K562 (cell line): ENCODE measurements around the gene IRF8. TPM values are rescaled to one million over a fixed set of nuclear protein-coding genes. Genes with fewer than 3 reads are reported as not detected.

Source experiments
- ATAC-seq: fragments of 200-7000 bp; cut with Tn5 transposase; 3 replicates; pipeline ENCODE4 v1.9.1; 2020; ENCODE audit warnings: moderate library complexity
- BruUV-seq: library from RNA; stranded (reverse); fragments of 400-500 nt; replicated peaks from 2 replicates; lab custom pipeline; 2021; lab: Mats Ljungman, UMichigan
- CTCF ChIA-PET: fragments of 300-600 bp; formaldehyde crosslinking; extraction: SDS; loops from one replicate; lab custom pipeline; 2021; ENCODE audit warnings: low intra/inter-chr PET ratio; lab: Yijun Ruan, JAX
- POLR2A ChIA-PET: fragments of 300-600, 350-650 bp; sonication (Branson Sonifier 250); formaldehyde crosslinking; extraction: SDS; loops from one replicate; lab custom pipeline; 2021; ENCODE audit warnings: antibody characterized with exemption, inconsistent platforms; lab: Yijun Ruan, JAX
- DNase-seq, 4 experiments: peaks; one replicate each; pipeline versions ENCODE4 v3.0.0 to v3.0.0-alpha.2; 2011 to 2018; ENCODE audit warnings: low spot score in 3 of 4, mixed read lengths in 3 of 4; ENCODE audit errors: extremely low read depth in 1 of 4
- FAIRE-seq: peaks from 2 replicates; lab custom pipeline; 2011; peaks lifted over from hg19 to GRCh38; lab: Jason Lieb, UNC
- H2AFZ ChIP-seq: 2 replicates; pipeline ENCODE4 v1.6.0; 2011; ENCODE audit warnings: low read depth, low read length, control low read depth, inconsistent platforms
- H3K27ac ChIP-seq: fragments of 200-600 bp; 3 replicates; pipeline ENCODE4 v1.8.0; 2011; ENCODE audit warnings: low read depth, mild to moderate bottlenecking, control low read depth, inconsistent platforms, low read length, moderate library complexity, mixed read lengths; ENCODE audit errors: extremely low read depth
- H3K27me3 ChIP-seq, 2 experiments: fragments of 300-600 bp in 1 of 2; 2 replicates in 1 of 2; 3 replicates in 1 of 2; pipeline versions ENCODE4 v1.6.0 to v1.8.0; 2011; ENCODE audit warnings: inconsistent platforms in 2 of 2, low read length in 2 of 2, mild to moderate bottlenecking in 1 of 2, mixed read lengths in 1 of 2, moderate library complexity in 1 of 2; ENCODE audit not compliant: control insufficient read depth in 2 of 2, insufficient read depth in 2 of 2
- H3K36me3 ChIP-seq: fragments of 300-600 bp; 3 replicates; pipeline ENCODE4 v1.8.0; 2011; ENCODE audit warnings: mild to moderate bottlenecking, low read length, inconsistent platforms; ENCODE audit not compliant: control insufficient read depth, insufficient read depth
- H3K4me1 ChIP-seq, 2 experiments: fragments of 200-600 bp in 1 of 2; replicated peaks in 1 of 2; 2 replicates in 1 of 2; 3 replicates in 1 of 2; pipeline versions ENCODE4 v1.5.1 to v1.8.0; 2011; ENCODE audit warnings: inconsistent platforms in 2 of 2, low read length in 2 of 2, mild to moderate bottlenecking in 1 of 2, mixed read lengths in 1 of 2, moderate library complexity in 1 of 2; ENCODE audit not compliant: control insufficient read depth in 2 of 2, insufficient read depth in 2 of 2
- H3K4me2 ChIP-seq: 2 replicates; pipeline ENCODE4 v1.6.1; 2011; ENCODE audit warnings: low read length, control low read depth, inconsistent platforms, mixed read lengths; ENCODE audit not compliant: insufficient read depth
- H3K4me3 ChIP-seq: fragments of 200-600 bp; sonication (generic), shearing (Covaris generic); 2 replicates; pipeline ENCODE4 v1.5.1; 2016; ENCODE audit warnings: control low read depth, inconsistent platforms
- H3K79me2 ChIP-seq: fragments of 200-600 bp; 3 replicates; pipeline ENCODE4 v1.8.0; 2011; ENCODE audit warnings: low read length, inconsistent platforms; ENCODE audit not compliant: control insufficient read depth, insufficient read depth
- H3K9ac ChIP-seq, 2 experiments: 2 replicates each; pipeline versions ENCODE4 v1.6.0 to v1.6.1; 2011; ENCODE audit warnings: low read depth in 2 of 2, low read length in 2 of 2, control low read depth in 1 of 2, inconsistent platforms in 1 of 2, mild to moderate bottlenecking in 1 of 2, mixed read lengths in 1 of 2; ENCODE audit not compliant: insufficient read depth in 1 of 2
- H3K9me1 ChIP-seq: one replicate; pipeline ENCODE4 v1.6.0; 2011; ENCODE audit warnings: inconsistent platforms, mild to moderate bottlenecking, low read length, moderate library complexity; ENCODE audit not compliant: control insufficient read depth, insufficient read depth
- H3K9me3 ChIP-seq: replicated peaks from 2 replicates; pipeline ENCODE4 v1.5.1; 2011; ENCODE audit warnings: low read depth, low read length, inconsistent platforms; ENCODE audit not compliant: control insufficient read depth, insufficient read depth
- H4K20me1 ChIP-seq: replicated peaks from 2 replicates; pipeline ENCODE4 v1.6.1; 2011; ENCODE audit warnings: low read length, inconsistent platforms, mixed read lengths; ENCODE audit not compliant: control insufficient read depth, insufficient read depth
- BRCA1 ChIP-seq, 2 experiments: fragments of 450-650 bp in 1 of 2; sonication (generic) in 1 of 2; formaldehyde crosslinking in 1 of 2; IDR thresholded peaks; 2 replicates each; pipeline versions ENCODE4 v1.5.0 to v1.6.1; 2017 to 2020; ENCODE audit warnings: mild to moderate bottlenecking in 1 of 2, missing genetic modification reagents in 1 of 2
- CEBPB ChIP-seq: fragments of 450-650 bp; IDR thresholded peaks from 2 replicates; pipeline ENCODE4 v1.6.1; 2016; ENCODE audit warnings: missing genetic modification characterization, missing compliant biosample characterization
- EZH2 ChIP-seq: IDR thresholded peaks from 2 replicates; pipeline ENCODE4 v1.6.1; 2012; ENCODE audit warnings: low read depth, mild to moderate bottlenecking, inconsistent platforms, low read length, borderline replicate concordance
- ILF3 ChIP-seq: fragments of 450-650 bp; IDR thresholded peaks from 2 replicates; pipeline ENCODE4 v1.6.1; 2018; ENCODE audit warnings: antibody characterized with exemption, mild to moderate bottlenecking, moderate library complexity, borderline replicate concordance
- MCM3 ChIP-seq: fragments of 450-650 bp; IDR thresholded peaks from 2 replicates; pipeline ENCODE4 v1.6.1; 2016
- NFIX ChIP-seq: fragments of 250-450 bp; sonication (Bioruptor Pico); IDR thresholded peaks from 2 replicates; pipeline ENCODE4 v1.4.0; 2020; ENCODE audit warnings: low read depth, mild to moderate bottlenecking, moderate library complexity
- SP2 ChIP-seq: IDR thresholded peaks from 2 replicates; pipeline ENCODE4 v1.6.1; 2011; ENCODE audit warnings: mild to moderate bottlenecking, low read depth, low read length, moderate library complexity; ENCODE audit not compliant: poor library complexity, severe bottlenecking; ENCODE audit errors: extremely low read depth
- ZNF143 ChIP-seq: sonication (generic); formaldehyde crosslinking; IDR thresholded peaks from 2 replicates; pipeline ENCODE4 v1.9.0; 2022; ENCODE audit warnings: mild to moderate bottlenecking, missing genetic modification reagents
- ZNF146 ChIP-seq: IDR thresholded peaks from one replicate; pipeline ENCODE4 v1.6.1; 2018; ENCODE audit warnings: missing compliant biosample characterization; ENCODE audit not compliant: unreplicated experiment
- ZNF197 ChIP-seq: fragments of 200-800 bp; sonication (Bioruptor generic); IDR thresholded peaks from 2 replicates; pipeline ENCODE4 v1.6.1; 2016; ENCODE audit warnings: low read depth, missing genetic modification characterization, missing compliant biosample characterization
- ZNF253 ChIP-seq: fragments of 250-450 bp; sonication (Bioruptor Pico); conservative IDR thresholded peaks from 2 replicates; pipeline ENCODE4 v1.6.1; 2021; ENCODE audit warnings: mild to moderate bottlenecking
- ZNF644 ChIP-seq: fragments of 200-800 bp; sonication (Bioruptor generic); IDR thresholded peaks from 2 replicates; pipeline ENCODE4 v1.6.1; 2016; ENCODE audit warnings: low read depth, missing genetic modification characterization, missing compliant biosample characterization
- ZNF780A ChIP-seq: fragments of 250-450 bp; sonication (Bioruptor Pico); IDR thresholded peaks from 2 replicates; pipeline ENCODE4 v1.5.0; 2021; ENCODE audit warnings: mild to moderate bottlenecking
- WGBS: fragments of 100-300 bp; shearing (Covaris generic); methylation state at CpG from one replicate; pipeline ENCODE4 v1.1.6; 2016; ENCODE audit warnings: low coverage, mixed read lengths; ENCODE audit not compliant: insufficient coverage; ENCODE audit errors: missing lambda C conversion rate; 5-methylcytosine and 5-hydroxymethylcytosine counted together
- in situ Hi-C: fragments of 300-500 bp; cut with MboI; formaldehyde crosslinking; loops from 4 replicates; pipeline ENCODE4 v1.15.0; 2018; ENCODE audit warnings: inconsistent platforms, mixed read lengths
- intact Hi-C: fragments of 100-400 bp; cut with micrococcal nuclease; formaldehyde crosslinking; loops from 2 replicates; pipeline ENCODE4 v1.14.2; 2022
- polyA plus RNA-seq, 8 experiments: library from polyadenylated mRNA; depleted of rRNA in 4 of 8; stranded (reverse) in 5 of 8; unstranded in 3 of 8; fragments of >200 nt; fragmentation: Nextera tagmentation in 2 of 8; fragmentation: Illumina TruSeq in 1 of 8; extraction: Ambion mirVana in 2 of 8; extraction: Trizol in 1 of 8; gene quantifications; 2 replicates each; pipeline versions ENCODE4 v1.2.1 to v1.2.3, GENCODE V29; 2011 to 2014; ENCODE audit warnings: inconsistent platforms in 1 of 8, missing spikeins in 1 of 8
- total RNA-seq, 7 experiments: library from RNA; depleted of rRNA in 6 of 7; stranded (reverse); fragments of >200 nt in 6 of 7; fragmentation: Illumina TruSeq in 2 of 7; extraction: Trizol in 2 of 7; gene quantifications; 2 replicates each; pipeline versions ENCODE4 v1.2.1 to v1.2.3, GENCODE V29; 2011 to 2021; ENCODE audit warnings: low replicate concordance in 1 of 7

The IRF8 gene
- total and polyA plus RNA-seq, 9 of the 15 experiments (the other 6 are each of a cell fraction or from before 2014, with no cell fraction given) = 0.01 to 0.98 TPM; not detected in 7

GRCh38 chr16:85958731-85959130, 59.8 kb downstream of the IRF8 start:
- FAIRE-seq (no peak), DNase-seq (no peak)
- Histone ChIP-seq H3K27ac (no peak overlapping the region), H3K36me3 (no peaks in the 10 kb centered on the region), H3K4me1 (peaks cover 0 to 3% of the 10 kb centered on the region in 2 experiments; a peak in 1 of 5 replicates), H3K27me3 (peaks cover 14 to 51% of the 10 kb centered on the region in 2 experiments; a peak in 4 of 5 replicates), H3K4me2 (no peak overlapping the region), H2AFZ (no peak overlapping the region), H4K20me1 (no peaks in the 10 kb centered on the region), H3K9me1 (no peaks in the 10 kb centered on the region), H3K9ac (no peak overlapping the region), H3K4me3 (no peak overlapping the region), H3K79me2 (no peaks in the 10 kb centered on the region), H3K9me3 (no peaks in the 10 kb centered on the region)
- no TSS peak for BruUV-seq
- 6% methylated on average over 8 of the region's 8 CpGs for WGBS
- CTCF ChIA-PET = no interaction called here
- intact Hi-C loops = no loop called here
- in situ Hi-C loops = no loop called here
- POLR2A ChIA-PET = interaction anchor here (0.6 to 1.1 kb wide), 2 partner anchors 12 to 20 kb away, joined by 4 read pairs; no protein-coding TSS in a partner anchor
- TF ChIP-seq EZH2 = no peak
- TF ChIP-seq ZNF146 (CRISPR knock-in tag) = peak; percentile 59
- TF ChIP-seq, all 486 proteins: peak for 1
- ATAC-seq = no peak

DNA sequence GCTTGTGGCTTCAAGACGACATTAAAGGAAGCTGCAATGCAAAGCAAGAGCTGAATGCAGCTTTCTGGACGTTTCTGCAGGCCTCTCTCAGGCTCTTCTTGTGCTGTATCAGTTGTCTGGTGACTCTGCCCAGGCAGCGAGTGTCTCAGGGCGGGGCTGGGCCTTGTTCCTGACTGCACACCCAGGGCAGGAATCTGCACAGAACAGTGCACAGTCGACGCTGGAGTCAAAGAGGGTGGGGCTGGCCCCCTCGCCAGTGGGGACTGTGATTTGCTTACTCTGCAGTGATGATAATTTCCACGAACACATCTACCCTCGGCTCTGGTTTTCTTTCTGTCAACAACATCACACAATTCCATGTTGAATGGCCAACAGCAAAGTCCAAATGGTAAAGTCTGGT, 60.7 kb downstream of the IRF8 start:
- H3K4me2 ChIP-seq = no peak overlapping the region
- H3K9me3 ChIP-seq = no peaks in the 10 kb centered on the region; the same call in 1 of the 2 replicates
- ATAC-seq (no peak), FAIRE-seq (no peak), DNase-seq (no peak)
- no peak overlapping the region for H3K9ac ChIP-seq
- H3K4me1 ChIP-seq = peaks cover 0 to 3% of the 10 kb centered on the region in 2 experiments; a peak in 1 of 5 replicates
- no peak overlapping the region for H2AFZ ChIP-seq
- in situ Hi-C loops (no loop called here), intact Hi-C loops (no loop called here)
- BruUV-seq = no TSS peak
- no peaks in the 10 kb centered on the region for H3K79me2 ChIP-seq
- H3K9me1 ChIP-seq = no peaks in the 10 kb centered on the region
- no peak overlapping the region for H3K27ac ChIP-seq
- no peaks in the 10 kb centered on the region for H3K36me3 ChIP-seq
- CTCF ChIA-PET = no interaction called here
- no peak overlapping the region for H3K4me3 ChIP-seq
- POLR2A ChIA-PET = interaction anchor here (1.1 kb wide), 1 partner anchor 12 kb away, joined by 4 read pairs; no protein-coding TSS in a partner anchor
- no peaks in the 10 kb centered on the region for H4K20me1 ChIP-seq
- peaks cover 14 to 50% of the 10 kb centered on the region in 2 experiments; a peak in 4 of 5 replicates for H3K27me3 ChIP-seq
- WGBS = 2% methylated on average over 8 of the region's 9 CpGs
- TF ChIP-seq NFIX (CRISPR knock-in tag) (no peak), BRCA1 (IDR thresholded peaks at IDR 0.05) (no peak), BRCA1 (CRISPR knock-in tag; IDR thresholded peaks at IDR 0.05) (no peak), SP2 (no peak), CEBPB (tag) (no peak), ZNF780A (CRISPR knock-in tag) (no peak), ZNF197 (CRISPR knock-in tag) (no peak), ILF3 (no peak), ZNF253 (no peak), ZNF644 (no peak), MCM3 (no peak), ZNF143 (CRISPR knock-in tag) (no peak)
